HG03095 (cell line): Measurements from ENCODE around the gene GPR89B.
"Not testable (repeated sequence)": the region's sequence is repeated elsewhere in the genome, so short reads cannot be mapped to it uniquely, and the experiment has no call there.

ENCODE experiments used
- ATAC-seq: cut with Tn5 transposase; IDR thresholded peaks from one replicate; pipeline ENCODE4 v1.9.1; 2021; ENCODE audit warnings: moderate library complexity; ENCODE audit not compliant: unreplicated experiment

GPR89B gene

GRCh38 chr1:148027004-148027403, 98.8 kb downstream of the GPR89B start:
- not testable (repeated sequence) for ATAC-seq

- not testable (repeated sequence) for ATAC-seq
Observed at GRCh38 chr1:148032247-148032646, 104.0 kb downstream of the GPR89B start.

GRCh38 chr1:148032690-148033089, 104.5 kb downstream of the GPR89B start:
- not testable (repeated sequence) for ATAC-seq

- ATAC-seq: not testable (repeated sequence)
Observed at GRCh38 chr1:148033147-148033546, 104.9 kb downstream of the GPR89B start.

- peak; percentile 2 for ATAC-seq
Observed at GRCh38 chr1:148037850-148038461, 109.7 kb downstream of the GPR89B start.

- ATAC-seq: peak; percentile 82
Observed at GRCh38 chr1:148038462-148039333, 110.5 kb downstream of the GPR89B start.
